A673 (cell line): ENCODE measurements around the gene PIGV.

Experiments
- EZH2 ChIP-seq: fragments of 200-600 bp; sonication (generic); IDR thresholded peaks from 2 replicates; pipeline ENCODE4 v1.6.1; 2017; ENCODE audit warnings: borderline replicate concordance, low read depth, mild to moderate bottlenecking, mixed read lengths, antibody characterized with exemption, low read length; ENCODE audit not compliant: poor library complexity, severe bottlenecking
- TF ChIP-seq, protein P1 (sequence below): fragments of 300-800, 200-600 bp; sonication (generic); conservative IDR thresholded peaks from 2 replicates; pipeline ENCODE4 v1.5.1; 2017; ENCODE audit warnings: low read depth, mild to moderate bottlenecking, antibody characterized with exemption, low read length, moderate library complexity, mixed read lengths

DNA sequence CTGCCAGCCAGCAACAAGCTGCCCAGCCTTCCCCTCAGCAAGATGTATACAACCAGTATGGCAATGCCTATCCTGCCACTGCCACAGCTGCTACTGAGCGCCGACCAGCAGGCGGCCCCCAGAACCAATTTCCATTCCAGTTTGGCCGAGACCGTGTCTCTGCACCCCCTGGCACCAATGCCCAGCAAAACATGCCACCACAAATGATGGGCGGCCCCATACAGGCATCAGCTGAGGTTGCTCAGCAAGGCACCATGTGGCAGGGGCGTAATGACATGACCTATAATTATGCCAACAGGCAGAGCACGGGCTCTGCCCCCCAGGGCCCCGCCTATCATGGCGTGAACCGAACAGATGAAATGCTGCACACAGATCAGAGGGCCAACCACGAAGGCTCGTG, 13.3 kb upstream of the PIGV start:
- TF ChIP-seq, protein P1, sequence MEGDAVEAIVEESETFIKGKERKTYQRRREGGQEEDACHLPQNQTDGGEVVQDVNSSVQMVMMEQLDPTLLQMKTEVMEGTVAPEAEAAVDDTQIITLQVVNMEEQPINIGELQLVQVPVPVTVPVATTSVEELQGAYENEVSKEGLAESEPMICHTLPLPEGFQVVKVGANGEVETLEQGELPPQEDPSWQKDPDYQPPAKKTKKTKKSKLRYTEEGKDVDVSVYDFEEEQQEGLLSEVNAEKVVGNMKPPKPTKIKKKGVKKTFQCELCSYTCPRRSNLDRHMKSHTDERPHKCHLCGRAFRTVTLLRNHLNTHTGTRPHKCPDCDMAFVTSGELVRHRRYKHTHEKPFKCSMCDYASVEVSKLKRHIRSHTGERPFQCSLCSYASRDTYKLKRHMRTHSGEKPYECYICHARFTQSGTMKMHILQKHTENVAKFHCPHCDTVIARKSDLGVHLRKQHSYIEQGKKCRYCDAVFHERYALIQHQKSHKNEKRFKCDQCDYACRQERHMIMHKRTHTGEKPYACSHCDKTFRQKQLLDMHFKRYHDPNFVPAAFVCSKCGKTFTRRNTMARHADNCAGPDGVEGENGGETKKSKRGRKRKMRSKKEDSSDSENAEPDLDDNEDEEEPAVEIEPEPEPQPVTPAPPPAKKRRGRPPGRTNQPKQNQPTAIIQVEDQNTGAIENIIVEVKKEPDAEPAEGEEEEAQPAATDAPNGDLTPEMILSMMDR = no peak
- no peak for TF ChIP-seq EZH2
